Lower leg skin (tissue), 4 donors: ENCODE results near the gene TFDP1. TPM values are rescaled to one million over a fixed set of nuclear protein-coding genes. Genes with fewer than 3 reads are reported as not detected.
"Not testable (repeated sequence)": the region's sequence is repeated elsewhere in the genome, so short reads cannot be mapped to it uniquely, and the experiment has no call there.

Experiments
- DNase-seq, 2 donors: peaks; one replicate each; pipeline ENCODE4 v3.0.0-alpha.2; 2019; ENCODE audit warnings: low spot score in 2 of 2
- H3K4me3 ChIP-seq: fragments of 200-600 bp; sonication (generic); 2 replicates; pipeline ENCODE4 v1.5.1; 2017; ENCODE audit warnings: mild to moderate bottlenecking, low read depth; ENCODE audit not compliant: poor library complexity, severe bottlenecking
- POLR2A ChIP-seq, 2 donors: fragments of 450-650 bp; IDR thresholded peaks; one replicate each; pipeline ENCODE4 v1.6.1; 2016 to 2017; ENCODE audit warnings: antibody characterized with exemption in 2 of 2, mild to moderate bottlenecking in 1 of 2, moderate library complexity in 1 of 2
- WGBS, 2 donors: methylation state at CpG; one replicate each; pipeline ENCODE4 v1.1.5; 2018; 5-methylcytosine and 5-hydroxymethylcytosine counted together
- intact Hi-C: fragments of 100-400 bp; cut with DNase I; formaldehyde crosslinking; loops from one replicate; pipeline ENCODE4 v1.15.0; 2023; ENCODE audit warnings: low total_unique reads
- total RNA-seq, 4 donors: library from RNA; depleted of rRNA; stranded (reverse); fragments of >200 nt; gene quantifications; one replicate each; pipeline ENCODE4 v1.1.0, GENCODE V29; 2016
- TF ChIP-seq, protein P1 (sequence below), 3 donors: fragments of 450-650 bp; IDR thresholded peaks; one replicate each; pipeline ENCODE4 v1.5.1; 2016; ENCODE audit warnings: antibody characterized with exemption in 3 of 3, mild to moderate bottlenecking in 3 of 3, moderate library complexity in 2 of 3

The TFDP1 gene
- total RNA-seq, 4 donors from 2014 or later, result 35.9 to 48.8 (median 41.9) TPM

DNA sequence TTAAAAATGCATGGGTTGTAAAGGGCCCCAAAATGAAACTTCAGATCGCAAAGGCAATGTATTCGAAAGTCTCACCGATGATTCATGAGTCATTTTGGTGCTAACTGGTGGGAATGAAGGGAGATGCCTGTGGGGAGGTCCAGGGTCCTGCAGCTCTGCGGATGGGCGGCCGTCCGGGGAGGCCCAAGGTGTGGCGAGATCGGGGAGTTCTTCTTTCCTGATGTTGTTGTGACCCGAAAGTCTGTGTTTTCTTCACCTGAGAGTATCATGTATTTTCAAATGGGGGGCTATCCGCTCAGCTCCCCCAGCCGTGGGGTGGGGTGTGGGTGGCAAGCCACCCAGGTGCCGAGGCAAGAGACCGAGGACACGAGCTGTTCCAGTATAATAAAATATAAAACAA, 36.5 kb downstream of the TFDP1 start:
- no peak overlapping the region for H3K4me3 ChIP-seq
- 95 to 96% methylated on average over 15 of the region's 15 CpGs for WGBS, 2 donors
- DNase-seq, result no peak
- intact Hi-C loops, result no loop called here
- TF ChIP-seq POLR2A (IDR thresholded peaks at IDR 0.05), result no peak
- TF ChIP-seq, protein P1, sequence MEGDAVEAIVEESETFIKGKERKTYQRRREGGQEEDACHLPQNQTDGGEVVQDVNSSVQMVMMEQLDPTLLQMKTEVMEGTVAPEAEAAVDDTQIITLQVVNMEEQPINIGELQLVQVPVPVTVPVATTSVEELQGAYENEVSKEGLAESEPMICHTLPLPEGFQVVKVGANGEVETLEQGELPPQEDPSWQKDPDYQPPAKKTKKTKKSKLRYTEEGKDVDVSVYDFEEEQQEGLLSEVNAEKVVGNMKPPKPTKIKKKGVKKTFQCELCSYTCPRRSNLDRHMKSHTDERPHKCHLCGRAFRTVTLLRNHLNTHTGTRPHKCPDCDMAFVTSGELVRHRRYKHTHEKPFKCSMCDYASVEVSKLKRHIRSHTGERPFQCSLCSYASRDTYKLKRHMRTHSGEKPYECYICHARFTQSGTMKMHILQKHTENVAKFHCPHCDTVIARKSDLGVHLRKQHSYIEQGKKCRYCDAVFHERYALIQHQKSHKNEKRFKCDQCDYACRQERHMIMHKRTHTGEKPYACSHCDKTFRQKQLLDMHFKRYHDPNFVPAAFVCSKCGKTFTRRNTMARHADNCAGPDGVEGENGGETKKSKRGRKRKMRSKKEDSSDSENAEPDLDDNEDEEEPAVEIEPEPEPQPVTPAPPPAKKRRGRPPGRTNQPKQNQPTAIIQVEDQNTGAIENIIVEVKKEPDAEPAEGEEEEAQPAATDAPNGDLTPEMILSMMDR (IDR thresholded peaks at IDR 0.05), result no peak

DNA sequence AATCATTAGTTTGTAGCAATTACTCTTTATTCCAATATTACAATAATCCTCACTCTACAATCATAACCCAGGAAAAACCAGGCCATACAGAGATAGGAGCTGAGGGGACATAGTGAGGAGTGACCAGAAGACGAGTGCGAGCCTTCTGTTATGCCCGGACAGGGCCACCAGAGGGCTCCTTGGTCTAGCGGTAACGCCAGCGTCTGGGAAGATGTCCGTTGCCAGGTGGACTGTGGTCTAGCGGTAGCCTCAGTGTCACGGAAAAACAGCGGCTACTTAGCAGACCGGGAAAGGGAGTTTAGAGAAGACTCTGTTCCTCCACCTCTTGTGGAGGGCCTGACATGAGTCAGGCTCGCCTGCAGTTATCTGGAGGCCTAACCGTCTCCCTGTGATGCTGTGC, 36.9 kb downstream of the TFDP1 start:
- 85 to 91% methylated on average over 13 of the region's 13 CpGs for WGBS, 2 donors
- intact Hi-C loops, H3K4me3 ChIP-seq, DNase-seq: not testable (repeated sequence)

DNA sequence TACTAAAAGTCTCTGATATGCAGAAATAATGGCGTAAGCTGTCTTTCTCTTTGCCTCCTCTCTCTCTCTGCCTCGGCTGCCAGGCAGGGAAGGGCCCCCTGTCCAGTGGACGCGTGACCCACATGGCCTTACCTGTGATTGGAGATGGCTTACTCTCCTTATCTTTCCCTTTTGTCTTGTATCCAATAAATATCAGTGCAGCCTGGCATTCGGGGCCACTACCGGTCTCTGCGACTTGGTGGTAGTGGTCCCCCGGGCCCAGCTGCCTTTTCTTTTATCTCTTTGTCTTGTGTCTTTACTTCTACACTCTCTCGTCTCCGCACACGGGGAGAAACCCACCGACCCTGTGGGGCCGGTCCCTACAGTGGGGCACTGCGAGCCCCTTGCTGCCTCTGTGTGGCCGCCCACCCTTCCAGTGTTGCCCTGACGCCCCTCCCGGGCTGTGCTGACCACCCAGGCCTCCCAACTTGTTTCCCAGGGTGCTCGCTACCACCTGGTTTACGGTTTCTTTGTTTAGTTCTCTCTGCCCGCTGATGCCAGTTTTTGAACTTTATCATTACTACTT, 37.5 kb downstream of the TFDP1 start:
- intact Hi-C loops, DNase-seq, H3K4me3 ChIP-seq: not testable (repeated sequence)
- 95 to 96% methylated on average over 20 of the region's 20 CpGs for WGBS, 2 donors

DNA sequence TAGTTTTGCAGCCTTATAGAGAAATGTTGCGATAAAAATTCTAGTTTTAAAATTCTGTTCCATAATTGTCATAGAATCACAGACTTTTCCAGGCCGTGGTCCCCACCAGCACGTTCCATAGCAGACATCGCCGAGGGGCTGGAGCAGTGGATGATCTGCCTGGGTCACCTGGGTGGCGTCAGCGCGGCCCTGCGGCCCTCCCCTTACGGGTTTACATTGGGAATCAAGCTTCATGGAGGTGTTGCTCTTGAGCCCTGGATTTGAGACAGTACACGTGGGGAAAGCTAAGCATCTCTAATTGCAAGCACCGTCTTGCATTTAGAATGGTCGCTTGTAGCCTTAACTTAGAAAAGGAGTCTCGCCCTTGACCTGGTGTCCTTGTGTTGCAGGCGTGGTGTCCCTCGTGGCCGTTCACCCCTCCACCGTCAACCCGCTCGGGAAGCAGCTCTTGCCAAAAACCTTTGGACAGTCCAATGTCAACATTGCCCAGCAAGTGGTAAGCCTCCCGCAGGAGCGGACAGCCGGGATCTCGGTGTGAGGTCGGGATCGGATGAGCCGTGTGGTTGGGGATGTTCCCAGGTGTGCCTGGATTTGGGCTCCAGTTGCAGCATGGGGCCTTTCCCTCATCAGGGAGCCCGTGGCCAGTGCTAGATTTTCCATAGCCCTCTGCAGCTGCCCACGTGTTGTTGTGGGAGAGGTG, 38.4 kb downstream of the TFDP1 start:
- intact Hi-C loops, result no loop called here
- DNase-seq, result no peak
- 92 to 96% methylated on average over 29 of the region's 29 CpGs for WGBS, 2 donors
- no peak overlapping the region for H3K4me3 ChIP-seq
- no peak for TF ChIP-seq POLR2A (IDR thresholded peaks at IDR 0.05)
- TF ChIP-seq, protein P1 (IDR thresholded peaks at IDR 0.05), result no peak

DNA sequence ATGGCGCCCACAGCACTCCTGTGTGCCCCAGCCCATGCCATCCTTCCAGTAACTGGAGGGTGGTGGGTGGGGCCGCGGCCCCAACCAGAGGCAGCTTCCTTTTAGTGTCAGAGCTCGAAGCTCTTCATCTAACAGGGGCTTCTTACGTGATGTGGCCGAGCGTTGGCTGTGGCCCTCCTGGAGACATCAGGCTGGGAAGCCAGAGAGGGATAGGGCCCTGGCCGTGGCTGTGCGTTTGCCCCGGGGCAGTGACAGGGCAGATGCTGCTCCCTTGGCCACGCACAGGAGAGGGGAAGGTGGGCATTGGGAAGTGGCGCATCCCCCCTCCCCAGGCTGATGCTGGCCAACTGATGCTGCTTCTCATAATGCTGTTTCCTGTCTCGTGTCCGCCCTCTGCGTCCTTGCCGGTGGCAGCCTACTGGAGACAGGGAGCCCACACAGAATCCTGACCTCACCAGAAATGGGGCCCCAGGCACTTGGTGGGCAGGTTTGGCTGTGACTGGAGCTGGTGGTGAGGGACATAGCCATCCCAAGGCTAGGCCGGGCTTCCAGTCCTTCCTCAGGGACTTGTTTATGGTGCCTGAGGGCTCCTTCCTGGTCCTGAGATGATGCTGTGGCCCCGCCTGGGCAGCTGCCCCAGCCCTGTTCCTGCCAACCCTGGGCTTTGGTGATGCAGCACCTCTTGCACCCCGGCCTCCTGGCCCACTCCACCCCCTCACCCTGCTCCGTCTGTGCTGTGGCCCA, 39.1 kb downstream of the TFDP1 start:
- no peak for DNase-seq
- WGBS, 2 donors, result 85 to 91% methylated on average over 15 to 18 of the region's 20 CpGs
- TF ChIP-seq POLR2A (IDR thresholded peaks at IDR 0.05), result no peak
- TF ChIP-seq, protein P1 (IDR thresholded peaks at IDR 0.05), result no peak
- intact Hi-C loops, result no loop called here
- H3K4me3 ChIP-seq, result no peak overlapping the region

DNA sequence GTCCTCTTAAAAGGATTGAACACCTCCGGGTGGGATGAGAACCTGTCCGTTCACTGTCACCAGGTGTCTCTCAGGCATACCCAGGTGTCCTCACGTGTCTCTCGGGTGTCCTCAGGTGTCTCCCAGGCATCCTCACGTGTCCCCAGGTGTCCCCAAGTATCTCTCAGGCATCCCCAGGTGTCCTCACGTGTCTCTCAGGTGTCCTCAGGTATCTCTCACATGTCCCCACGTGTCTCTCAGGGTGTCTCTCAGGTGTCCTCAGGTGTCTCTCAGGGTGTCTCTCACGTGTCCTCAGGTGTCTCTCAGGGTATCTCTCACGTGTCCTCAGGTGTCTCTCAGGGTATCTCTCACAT, 39.7 kb downstream of the TFDP1 start:
- TF ChIP-seq, protein P1 (IDR thresholded peaks at IDR 0.05), result no peak
- no peak for TF ChIP-seq POLR2A (IDR thresholded peaks at IDR 0.05)
- 93 to 97% methylated on average over 9 of the region's 9 CpGs for WGBS, 2 donors
- no peak overlapping the region for H3K4me3 ChIP-seq
- intact Hi-C loops, result no loop called here
- no peak for DNase-seq

DNA sequence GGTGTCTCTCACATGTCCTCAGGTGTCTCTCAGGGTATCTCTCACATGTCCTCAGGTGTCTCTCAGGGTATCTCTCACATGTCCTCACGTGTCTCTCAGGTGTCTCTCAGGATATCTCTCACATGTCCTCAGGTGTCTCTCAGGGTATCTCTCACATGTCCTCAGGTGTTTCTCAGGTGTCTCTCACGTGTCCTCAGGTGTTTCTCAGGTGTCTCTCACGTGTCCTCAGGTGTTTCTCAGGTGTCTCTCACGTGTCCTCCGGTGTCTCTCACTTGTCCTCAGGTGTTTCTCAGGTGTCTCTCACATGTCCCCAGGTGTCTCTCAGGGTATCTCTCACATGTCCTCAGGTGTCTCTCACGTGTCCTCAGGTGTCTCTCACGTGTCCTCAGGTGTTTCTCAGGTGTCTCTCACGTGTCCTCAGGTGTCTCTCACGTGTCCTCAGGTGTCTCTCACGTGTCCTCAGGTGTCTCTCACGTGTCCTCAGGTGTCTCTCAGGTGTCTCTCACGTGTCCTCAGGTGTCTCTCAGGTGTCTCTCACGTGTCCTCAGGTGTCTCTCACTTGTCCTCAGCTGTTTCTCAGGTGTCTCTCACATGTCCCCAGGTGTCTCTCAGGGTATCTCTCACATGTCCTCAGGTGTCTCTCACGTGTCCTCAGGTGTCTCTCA, 40.2 kb downstream of the TFDP1 start:
- DNase-seq, H3K4me3 ChIP-seq, intact Hi-C loops: not testable (repeated sequence)
- WGBS, 2 donors, result 87 to 89% methylated on average over 14 of the region's 14 CpGs
